Peyer's patch (tissue), 4 donors: Measurements from ENCODE around the gene FILIP1L.

Source experiments
- CTCF ChIP-seq, 6 experiments: fragments of 450-650 bp in 4 of 6; fragments of 200-600 bp in 2 of 6; sonication (generic) in 1 of 6; IDR thresholded peaks; one replicate each; pipeline ENCODE4 v1.5.1; 2017 to 2019; ENCODE audit warnings: antibody characterized with exemption in 6 of 6, mild to moderate bottlenecking in 3 of 6, moderate library complexity in 1 of 6
- POLR2A ChIP-seq, 2 donors: fragments of 450-650 bp; IDR thresholded peaks; one replicate each; pipeline ENCODE4 v1.5.1; 2017; ENCODE audit warnings: antibody characterized with exemption in 2 of 2, mild to moderate bottlenecking in 2 of 2, moderate library complexity in 2 of 2

GRCh38 chr3:100144255-100144866, 30.1 kb upstream of the FILIP1L start:
- TF ChIP-seq CTCF (IDR thresholded peaks at IDR 0.05) (no peak), POLR2A (IDR thresholded peaks at IDR 0.05) (no peak)
